ENCODE results near the gene NR2F6. TPM values are rescaled to one million over a fixed set of nuclear protein-coding genes. Genes with fewer than 3 reads are reported as not detected.

NR2F6 gene
- total RNA-seq, 1 experiment from 2014 or later = 32.8 TPM

GRCh38 chr19:17292301-17293074, 46.8 kb upstream of the NR2F6 start:
- intact Hi-C loops (cut with micrococcal nuclease) = loop anchor here (1.0 to 5.0 kb wide), 4 partner anchors 55 to 174 kb away; no protein-coding TSS in a partner anchor
- Mint-ChIP-seq H3K4me1 (ENCODE audit: insufficient read depth, unreplicated experiment) (peaks cover 4% of the 10 kb centered on the region), H3K27ac (ENCODE audit: low read depth, unreplicated experiment) (peak overlapping the region; percentile 31), H3K4me3 (ENCODE audit: unreplicated experiment) (peak overlapping the region; percentile 80), H3K9me3 (ENCODE audit: unreplicated experiment) (no peaks in the 10 kb centered on the region), H3K36me3 (ENCODE audit: insufficient read depth, unreplicated experiment) (peaks cover 17% of the 10 kb centered on the region), H3K27me3 (ENCODE audit: insufficient read depth, unreplicated experiment) (no peaks in the 10 kb centered on the region)
- BruUV-seq (replicated peaks) = no TSS peak
- CTCF ChIA-PET = interaction anchor here (0.6 to 3.0 kb wide), 24 partner anchors 9 to 560 kb away, joined by 3 to 13 read pairs (median 4); partner anchors contain the start of genes ANKLE1, MRPL34 and MYO9B
- POLR2A ChIA-PET = interaction anchor here (0.5 to 3.3 kb wide), 21 partner anchors 9 to 864 kb away, joined by 3 to 21 read pairs (median 5); partner anchors contain the start of genes ABHD8, ANO8, BABAM1 and DDA1
- TF ChIP-seq CTCF (IDR thresholded peaks at IDR 0.05; ENCODE audit: unreplicated experiment) = peak; percentile 80
- peak; percentile 98 for DNase-seq (ENCODE audit: unreplicated experiment)

GRCh38 chr19:17289489-17289888, 43.8 kb upstream of the NR2F6 start:
- Mint-ChIP-seq H3K27ac (ENCODE audit: low read depth, unreplicated experiment) (no peak overlapping the region), H3K4me3 (ENCODE audit: unreplicated experiment) (no peak overlapping the region), H3K27me3 (ENCODE audit: insufficient read depth, unreplicated experiment) (no peaks in the 10 kb centered on the region), H3K36me3 (ENCODE audit: insufficient read depth, unreplicated experiment) (no peaks in the 10 kb centered on the region), H3K9me3 (ENCODE audit: unreplicated experiment) (no peaks in the 10 kb centered on the region), H3K4me1 (ENCODE audit: insufficient read depth, unreplicated experiment) (no peaks in the 10 kb centered on the region)
- intact Hi-C loops (cut with micrococcal nuclease) = no loop called here
- CTCF ChIA-PET = interaction anchor here (0.6 to 1.3 kb wide), 2 partner anchors 16 to 22 kb away, joined by 5 read pairs; partner anchors contain the start of genes BABAM1 and MRPL34
- POLR2A ChIA-PET = interaction anchor here (0.7 kb wide), 1 partner anchor 182 kb away, joined by 3 read pairs; no protein-coding TSS in a partner anchor
- DNase-seq (ENCODE audit: unreplicated experiment) = no peak
- no peak for TF ChIP-seq CTCF (IDR thresholded peaks at IDR 0.05; ENCODE audit: unreplicated experiment)
- BruUV-seq (replicated peaks) = no TSS peak

- ChIA-PET CTCF (interaction anchor here (1.2 kb wide), 1 partner anchor 72 kb away, joined by 4 read pairs; no protein-coding TSS in a partner anchor), POLR2A (interaction anchor here (0.8 kb wide), 1 partner anchor 20 kb away, joined by 3 read pairs; no protein-coding TSS in a partner anchor)
- Mint-ChIP-seq H3K4me1 (ENCODE audit: insufficient read depth, unreplicated experiment) (no peaks in the 10 kb centered on the region), H3K27me3 (ENCODE audit: insufficient read depth, unreplicated experiment) (no peaks in the 10 kb centered on the region), H3K36me3 (ENCODE audit: insufficient read depth, unreplicated experiment) (no peaks in the 10 kb centered on the region), H3K4me3 (ENCODE audit: unreplicated experiment) (no peak overlapping the region), H3K9me3 (ENCODE audit: unreplicated experiment) (no peaks in the 10 kb centered on the region), H3K27ac (ENCODE audit: low read depth, unreplicated experiment) (no peak overlapping the region)
- no TSS peak for BruUV-seq (replicated peaks)
- no peak for DNase-seq (ENCODE audit: unreplicated experiment)
- no peak for TF ChIP-seq CTCF (IDR thresholded peaks at IDR 0.05; ENCODE audit: unreplicated experiment)
- intact Hi-C loops (cut with micrococcal nuclease) = no loop called here
Observed at GRCh38 chr19:17286752-17287151, 41.0 kb upstream of the NR2F6 start.

- DNase-seq (ENCODE audit: unreplicated experiment) = no peak
- CTCF ChIA-PET = interaction anchor here (0.6 to 1.2 kb wide), 3 partner anchors 45 to 505 kb away, joined by 3 to 4 read pairs (median 3); no protein-coding TSS in a partner anchor
- no TSS peak for BruUV-seq (replicated peaks)
Observed at GRCh38 chr19:17286263-17286662, 40.5 kb upstream of the NR2F6 start.

More at GRCh38 chr19:17286263-17286662, 40.5 kb upstream of the NR2F6 start:
- intact Hi-C loops (cut with micrococcal nuclease) = no loop called here
- Mint-ChIP-seq H3K4me3 (ENCODE audit: unreplicated experiment) (no peak overlapping the region), H3K27me3 (ENCODE audit: insufficient read depth, unreplicated experiment) (no peaks in the 10 kb centered on the region), H3K27ac (ENCODE audit: low read depth, unreplicated experiment) (no peak overlapping the region), H3K4me1 (ENCODE audit: insufficient read depth, unreplicated experiment) (no peaks in the 10 kb centered on the region), H3K9me3 (ENCODE audit: unreplicated experiment) (no peaks in the 10 kb centered on the region), H3K36me3 (ENCODE audit: insufficient read depth, unreplicated experiment) (no peaks in the 10 kb centered on the region)
- no peak for TF ChIP-seq CTCF (IDR thresholded peaks at IDR 0.05; ENCODE audit: unreplicated experiment)
- POLR2A ChIA-PET = interaction anchor here (0.8 kb wide), 1 partner anchor 20 kb away, joined by 3 read pairs; no protein-coding TSS in a partner anchor

Measured in MCF 10A (cell line).